Measurements from ENCODE around the gene KRTAP10-8.
"Not testable (repeated sequence)": the region's sequence is repeated elsewhere in the genome, so short reads cannot be mapped to it uniquely, and the experiment has no call there.

Gene KRTAP10-8

DNA sequence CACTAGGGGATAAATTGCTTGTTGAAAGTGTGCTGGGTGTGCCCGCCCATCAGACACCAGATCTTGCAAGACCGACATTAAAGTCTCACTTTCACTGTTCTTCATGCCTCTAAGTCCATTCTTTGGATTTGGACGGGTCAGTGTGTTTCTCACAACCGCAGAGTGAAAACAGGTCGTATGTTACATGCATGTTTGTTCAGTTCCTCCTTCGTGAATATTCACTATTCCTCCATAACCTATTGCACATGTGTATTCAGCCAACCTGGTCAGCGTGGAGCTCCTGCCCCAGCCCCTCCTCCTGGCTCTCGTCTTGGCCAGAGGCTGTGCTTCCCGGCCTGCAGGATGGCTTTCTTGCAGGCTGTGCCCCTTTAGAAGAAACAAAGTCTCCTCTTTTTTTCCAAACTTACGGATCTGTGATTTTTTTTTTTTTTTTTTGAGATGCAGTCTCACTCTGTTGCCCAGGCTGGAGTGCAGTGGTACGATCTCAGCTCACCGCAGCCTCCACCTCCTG lies 17.4 kb upstream of the KRTAP10-8 start:
- in situ Hi-C loops (cut with HindIII; ENCODE audit: low pct_ligation_motif_present, low pct_unique_long_range_greater_than_20kb, low sequenced_read_pairs): no loop called here
- no peak for DNase-seq

DNA sequence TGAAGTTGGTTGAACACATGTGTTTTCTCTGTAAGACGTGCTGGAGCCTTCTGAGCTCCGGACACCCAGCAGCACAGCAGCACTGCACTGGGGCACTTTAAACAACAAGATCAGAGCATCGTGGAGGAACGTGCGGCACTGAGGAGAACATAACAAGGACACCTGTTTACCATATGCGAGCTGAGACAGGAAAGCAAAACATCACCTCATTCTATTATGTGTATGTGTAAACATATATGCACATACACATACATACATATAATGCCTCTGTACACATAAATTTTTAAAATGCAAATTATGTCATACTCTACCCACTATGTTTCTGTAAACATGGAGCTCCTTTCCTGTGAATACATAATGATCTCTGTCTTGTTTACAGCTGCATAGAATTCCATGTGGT lies 16.4 kb upstream of the KRTAP10-8 start:
- in situ Hi-C loops (cut with HindIII; ENCODE audit: low pct_ligation_motif_present, low pct_unique_long_range_greater_than_20kb, low sequenced_read_pairs): no loop called here
- no peak for DNase-seq

DNA sequence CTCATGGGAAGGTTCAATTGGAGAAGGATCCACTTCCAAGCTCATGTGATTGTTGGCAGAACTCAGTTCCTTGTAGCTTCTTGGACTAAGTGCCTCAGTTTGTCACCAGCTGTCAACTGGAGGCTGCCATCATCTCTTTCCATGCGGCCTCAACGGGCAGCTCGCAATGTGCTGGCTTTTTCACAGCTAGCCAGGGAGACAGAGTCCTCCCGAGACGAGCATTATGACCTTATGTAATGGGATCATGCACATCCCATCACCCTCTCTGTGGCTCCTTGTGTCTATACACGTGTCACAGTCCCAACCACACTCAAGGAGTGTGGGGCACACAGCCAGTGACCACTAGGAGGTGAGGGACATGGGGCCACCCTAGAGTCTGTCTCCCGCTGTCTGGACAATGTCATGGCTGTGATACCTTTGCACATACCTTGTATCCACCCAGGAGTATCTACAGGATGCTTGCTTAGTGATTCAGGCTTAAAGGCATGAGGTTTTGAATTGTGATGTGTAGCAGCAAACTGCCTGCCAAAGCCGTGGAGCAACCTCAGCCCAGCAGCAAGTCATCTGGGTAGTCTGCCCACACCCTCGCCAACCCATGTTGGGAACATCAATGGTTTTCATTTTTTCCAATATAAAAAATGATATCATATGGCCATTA lies 15.7 kb upstream of the KRTAP10-8 start:
- in situ Hi-C loops (cut with HindIII; ENCODE audit: low pct_ligation_motif_present, low pct_unique_long_range_greater_than_20kb, low sequenced_read_pairs): no loop called here
- peak; percentile 21 for DNase-seq

DNA sequence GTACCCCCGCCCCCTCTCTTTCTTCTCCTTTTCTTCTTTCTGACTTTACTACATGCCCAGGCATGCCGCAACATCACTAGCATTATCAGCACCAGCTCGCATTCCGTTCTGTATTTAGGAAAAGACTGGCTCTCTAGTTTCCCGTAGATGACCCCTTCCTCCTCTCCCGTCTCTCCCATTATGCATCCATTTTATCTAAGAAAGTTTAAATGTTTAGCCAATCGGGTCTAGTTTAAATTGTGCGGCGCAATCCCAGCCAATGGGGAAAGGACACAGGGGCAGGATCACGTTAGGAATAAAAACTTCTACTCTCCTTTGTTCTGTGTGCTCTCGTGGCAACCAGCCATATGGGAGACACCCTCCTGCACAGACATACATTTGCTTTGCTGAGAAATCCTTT lies 13.8 kb upstream of the KRTAP10-8 start:
- in situ Hi-C loops (cut with HindIII; ENCODE audit: low pct_ligation_motif_present, low pct_unique_long_range_greater_than_20kb, low sequenced_read_pairs): no loop called here

DNA sequence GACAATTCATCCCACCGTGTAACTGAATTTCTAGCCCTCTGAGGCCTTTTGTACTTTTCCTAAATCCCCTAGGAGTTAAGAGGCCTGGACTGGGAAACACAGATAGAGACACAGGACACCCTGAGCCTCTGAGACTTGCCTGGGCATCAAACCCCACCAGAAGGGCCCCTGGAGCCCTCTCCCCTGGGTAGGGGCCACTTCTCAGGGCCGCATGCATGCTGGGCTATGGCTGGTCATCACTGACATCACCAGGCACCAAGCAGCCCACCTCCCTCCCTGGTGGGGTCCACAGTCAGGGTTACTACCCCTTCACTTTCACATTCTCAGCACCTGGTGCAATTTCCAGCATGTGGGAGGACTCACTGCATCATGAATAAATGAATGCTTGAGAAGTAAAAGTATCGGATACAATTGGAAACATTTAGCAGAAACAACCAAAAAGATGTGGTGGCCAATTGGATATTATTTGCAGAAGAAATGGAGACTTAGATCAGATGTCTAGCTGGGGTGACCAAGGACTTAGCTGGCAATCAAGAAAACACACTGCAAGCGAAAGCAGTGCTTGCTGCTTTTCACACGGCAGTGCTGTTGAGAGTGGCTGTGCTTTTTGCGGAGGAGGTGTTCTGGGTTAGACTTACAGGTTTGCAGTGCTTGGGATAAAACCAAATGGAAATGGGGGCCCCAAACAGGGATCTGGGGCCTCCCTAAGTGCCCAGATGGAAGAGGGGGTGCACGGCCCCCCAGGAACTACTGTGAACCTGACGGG lies 12.4 kb upstream of the KRTAP10-8 start:
- in situ Hi-C loops (cut with HindIII; ENCODE audit: low pct_ligation_motif_present, low pct_unique_long_range_greater_than_20kb, low sequenced_read_pairs): no loop called here
- DNase-seq: no peak

More for the DNA sequence above, 13.8 kb upstream of the KRTAP10-8 start:
- DNase-seq: no peak

DNA sequence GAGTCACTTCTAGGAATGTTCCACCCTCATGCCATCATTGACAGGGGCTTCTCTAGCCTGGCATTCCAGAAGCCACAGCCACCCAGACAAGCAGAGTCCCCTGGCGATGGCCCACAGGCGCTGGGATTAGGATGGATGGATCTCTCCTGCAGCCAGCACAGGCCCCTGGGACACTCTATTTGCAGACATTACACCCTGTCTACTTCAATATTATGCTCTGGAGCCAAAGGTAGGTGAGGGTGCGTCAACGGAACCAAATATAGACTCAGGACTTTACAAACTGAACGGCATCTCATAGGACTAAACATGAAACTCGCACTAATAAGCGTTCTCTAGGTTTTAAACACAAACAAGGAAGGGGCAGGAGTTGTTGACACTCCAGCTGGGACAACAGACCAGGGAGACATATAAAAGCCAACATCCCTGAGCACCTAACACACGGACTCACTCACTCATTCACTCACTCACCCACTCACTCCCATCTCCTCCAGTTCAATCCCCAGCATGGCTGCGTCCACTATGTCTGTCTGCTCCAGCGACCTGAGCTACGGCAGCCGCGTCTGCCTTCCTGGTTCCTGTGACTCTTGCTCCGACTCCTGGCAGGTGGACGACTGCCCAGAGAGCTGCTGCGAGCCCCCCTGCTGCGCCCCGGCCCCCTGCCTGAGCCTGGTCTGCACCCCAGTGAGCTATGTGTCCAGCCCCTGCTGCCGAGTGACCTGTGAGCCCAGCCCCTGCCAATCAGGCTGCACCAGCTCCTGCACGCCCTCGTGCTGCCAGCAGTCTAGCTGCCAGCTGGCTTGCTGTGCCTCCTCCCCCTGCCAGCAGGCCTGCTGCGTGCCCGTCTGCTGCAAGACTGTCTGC lies 11.5 kb upstream of the KRTAP10-8 start, which contains the start of gene KRTAP10-7:
KRTAP10-7 (plus strand) TSS at position 480 of the 861 bp plus-strand sequence; CDS start at position 505, 25 bp downstream.
- DNase-seq; in situ Hi-C loops (cut with HindIII; ENCODE audit: low pct_ligation_motif_present, low pct_unique_long_range_greater_than_20kb, low sequenced_read_pairs): not testable (repeated sequence)

DNA sequence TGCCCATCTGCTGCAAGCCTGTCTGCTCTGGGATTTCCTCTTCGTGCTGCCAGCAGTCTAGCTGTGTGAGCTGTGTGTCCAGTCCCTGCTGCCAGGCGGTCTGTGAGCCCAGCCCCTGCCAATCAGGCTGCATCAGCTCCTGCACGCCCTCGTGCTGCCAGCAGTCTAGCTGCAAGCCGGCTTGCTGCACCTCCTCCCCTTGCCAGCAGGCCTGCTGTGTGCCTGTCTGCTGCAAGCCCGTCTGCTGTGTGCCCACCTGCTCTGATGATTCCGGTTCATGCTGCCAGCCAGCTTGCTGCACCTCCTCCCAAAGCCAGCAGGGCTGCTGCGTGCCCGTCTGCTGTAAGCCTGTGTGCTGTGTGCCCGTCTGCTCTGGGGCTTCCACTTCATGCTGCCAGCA lies 10.8 kb upstream of the KRTAP10-8 start:
- in situ Hi-C loops (cut with HindIII; ENCODE audit: low pct_ligation_motif_present, low pct_unique_long_range_greater_than_20kb, low sequenced_read_pairs); DNase-seq: not testable (repeated sequence)

DNA sequence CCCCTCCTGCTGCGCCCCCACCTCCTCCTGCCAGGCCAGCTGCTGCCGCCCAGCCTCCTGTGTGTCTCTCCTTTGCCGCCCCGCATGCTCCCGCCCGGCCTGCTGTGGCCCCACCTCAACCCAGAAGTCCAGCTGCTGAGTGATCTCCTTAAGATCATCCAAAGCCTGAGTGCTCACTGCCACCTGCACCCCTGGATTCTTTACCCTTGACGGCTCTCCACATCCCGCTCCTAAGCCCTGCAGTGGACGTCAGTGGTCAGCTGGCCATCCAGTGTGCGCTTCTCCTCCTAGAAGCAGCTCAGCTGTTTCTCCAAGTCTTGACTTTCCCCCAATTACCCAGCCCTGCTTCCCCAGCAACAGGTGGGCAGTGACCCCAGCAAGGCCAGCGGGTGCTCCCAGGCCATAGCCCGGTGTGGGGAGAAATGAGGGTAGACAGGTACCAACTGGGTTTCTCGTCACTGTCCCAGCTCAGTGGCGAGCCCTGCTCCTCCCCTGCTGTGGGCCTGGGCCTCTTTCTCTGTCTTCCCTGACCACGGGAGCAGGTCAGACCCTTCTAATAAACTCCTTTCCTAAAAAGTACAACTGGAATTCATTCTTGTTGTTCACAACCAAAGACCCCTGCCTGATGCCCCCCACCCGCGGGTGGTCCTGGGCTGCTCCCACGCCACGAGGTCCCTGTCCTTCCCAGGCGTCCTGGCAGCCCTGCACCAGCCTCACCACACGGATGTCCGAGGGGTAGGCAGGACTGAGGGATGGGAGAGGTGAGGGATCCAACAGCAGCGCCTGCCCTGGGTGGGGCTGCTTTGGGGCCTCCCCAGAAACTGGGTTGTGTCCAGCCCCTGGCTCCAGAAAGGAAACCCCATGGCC lies 10.1 kb upstream of the KRTAP10-8 start:
- DNase-seq: no peak
- in situ Hi-C loops (cut with HindIII; ENCODE audit: low pct_ligation_motif_present, low pct_unique_long_range_greater_than_20kb, low sequenced_read_pairs): no loop called here

DNA sequence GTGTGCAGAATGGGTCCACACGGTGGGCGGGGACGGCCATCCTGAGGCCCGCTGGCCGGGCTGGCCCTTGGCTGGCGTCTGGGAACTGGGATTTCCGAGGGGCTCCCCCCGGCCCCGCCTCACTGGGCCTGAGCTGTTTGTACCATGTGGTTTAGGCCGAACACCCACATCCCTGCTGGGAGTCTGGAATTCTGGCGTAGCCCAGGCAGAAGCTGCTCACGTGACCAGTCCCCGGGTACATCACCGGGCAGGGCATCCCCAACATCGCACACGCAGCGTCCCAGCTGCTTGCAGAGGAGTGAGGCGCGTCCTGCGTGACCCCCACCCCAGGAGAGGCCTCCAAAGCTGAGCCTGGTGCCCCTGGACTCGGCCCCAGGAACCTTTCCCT lies 9.4 kb upstream of the KRTAP10-8 start:
- in situ Hi-C loops (cut with HindIII; ENCODE audit: low pct_ligation_motif_present, low pct_unique_long_range_greater_than_20kb, low sequenced_read_pairs): no loop called here
- DNase-seq: no peak

DNA sequence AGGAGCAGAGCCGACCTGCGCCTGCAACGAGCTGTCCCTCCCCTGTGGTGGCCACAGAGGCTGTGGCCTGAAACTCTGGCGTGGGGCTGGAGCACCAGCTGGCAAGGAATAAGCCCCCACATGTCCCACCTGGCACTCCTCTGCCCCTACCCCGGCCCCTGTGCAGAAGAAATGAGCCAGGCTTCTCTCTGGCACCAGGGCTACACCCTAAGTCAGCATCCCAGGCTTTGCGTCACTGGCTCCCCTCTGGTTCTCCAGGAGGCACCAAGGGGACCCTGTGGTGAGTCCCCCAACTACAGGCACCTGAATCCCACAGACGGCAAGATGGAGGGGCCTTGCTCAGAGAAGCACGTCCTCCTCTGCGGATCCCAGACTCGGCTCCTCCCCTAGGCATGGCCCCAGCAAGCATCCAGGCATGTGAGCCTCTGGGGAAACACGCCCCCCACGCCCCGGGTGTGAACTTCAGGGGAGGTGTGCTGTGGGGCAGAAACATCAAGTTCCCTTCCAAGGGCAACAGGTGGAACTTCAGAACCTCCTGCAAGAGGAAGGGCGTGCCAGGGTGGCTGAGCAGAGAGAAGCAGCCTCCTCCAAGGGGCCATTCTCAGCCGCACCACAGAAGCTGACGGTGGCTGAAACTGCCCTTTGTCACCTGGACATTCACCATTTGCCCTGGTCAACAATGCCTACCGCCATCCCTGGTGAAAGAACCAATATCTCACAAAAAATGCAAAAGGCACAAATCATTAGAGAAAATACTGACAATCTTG lies 8.6 kb upstream of the KRTAP10-8 start:
- in situ Hi-C loops (cut with HindIII; ENCODE audit: low pct_ligation_motif_present, low pct_unique_long_range_greater_than_20kb, low sequenced_read_pairs): no loop called here
- no peak for DNase-seq

DNA sequence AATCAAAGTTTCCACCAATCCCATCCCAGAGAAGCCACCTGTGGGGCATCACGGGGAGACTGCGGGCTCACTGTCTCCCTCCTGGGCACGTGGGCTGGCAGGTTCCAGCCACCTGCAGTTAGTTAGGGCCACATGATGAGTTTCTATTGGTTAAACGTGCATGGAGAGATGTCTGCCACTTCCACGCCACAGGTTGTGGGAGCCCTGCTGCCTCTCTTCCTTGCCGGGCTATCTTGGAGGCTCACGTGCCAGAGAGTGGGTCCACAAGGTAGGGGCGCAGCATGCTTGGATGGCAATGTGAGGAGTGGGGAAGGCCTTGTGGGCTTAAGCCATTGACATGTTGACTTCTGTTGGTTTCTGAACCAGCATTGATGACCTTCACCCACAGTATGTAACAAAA lies 8.0 kb upstream of the KRTAP10-8 start:
- in situ Hi-C loops (cut with HindIII; ENCODE audit: low pct_ligation_motif_present, low pct_unique_long_range_greater_than_20kb, low sequenced_read_pairs): no loop called here
- DNase-seq: no peak

DNA sequence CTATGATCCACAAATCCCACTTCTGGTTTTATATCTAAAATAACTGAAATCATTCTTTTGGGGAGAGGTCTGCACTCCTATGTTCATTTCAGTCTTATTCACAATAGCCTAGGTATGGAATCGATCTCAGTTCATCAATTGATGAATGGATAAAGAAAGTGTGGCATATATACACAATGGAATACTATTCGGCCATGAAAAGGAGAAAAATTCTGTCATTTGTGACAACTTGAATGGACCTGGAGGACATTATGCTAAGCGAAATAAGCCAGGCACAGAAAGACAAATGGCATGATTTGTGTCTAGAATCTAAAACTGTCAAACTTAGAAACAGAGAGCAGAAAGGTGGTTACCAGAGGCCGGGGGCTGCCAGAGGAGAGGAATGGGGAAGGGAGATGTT lies 5.4 kb upstream of the KRTAP10-8 start:
- no peak for DNase-seq
- in situ Hi-C loops (cut with HindIII; ENCODE audit: low pct_ligation_motif_present, low pct_unique_long_range_greater_than_20kb, low sequenced_read_pairs): no loop called here

DNA sequence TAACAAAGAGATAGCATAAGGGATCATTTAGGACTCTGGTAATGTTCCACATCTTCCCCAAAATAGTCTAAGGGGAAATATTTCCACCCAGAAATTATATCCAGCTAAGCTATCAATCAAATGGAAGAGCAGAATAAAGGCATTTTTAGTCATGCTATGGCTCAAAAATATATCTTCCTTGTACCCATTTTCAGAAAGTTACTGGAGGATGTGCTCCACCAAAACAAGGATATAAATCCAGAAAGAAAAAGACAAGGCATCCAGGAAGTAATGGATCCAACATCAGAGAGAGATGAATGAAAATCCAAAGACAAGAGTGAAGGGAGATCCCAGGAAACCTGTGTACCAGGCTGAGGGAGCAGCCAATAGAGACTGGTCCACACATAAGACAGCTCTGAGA lies 2.7 kb upstream of the KRTAP10-8 start:
- no peak for DNase-seq
- in situ Hi-C loops (cut with HindIII; ENCODE audit: low pct_ligation_motif_present, low pct_unique_long_range_greater_than_20kb, low sequenced_read_pairs): no loop called here

DNA sequence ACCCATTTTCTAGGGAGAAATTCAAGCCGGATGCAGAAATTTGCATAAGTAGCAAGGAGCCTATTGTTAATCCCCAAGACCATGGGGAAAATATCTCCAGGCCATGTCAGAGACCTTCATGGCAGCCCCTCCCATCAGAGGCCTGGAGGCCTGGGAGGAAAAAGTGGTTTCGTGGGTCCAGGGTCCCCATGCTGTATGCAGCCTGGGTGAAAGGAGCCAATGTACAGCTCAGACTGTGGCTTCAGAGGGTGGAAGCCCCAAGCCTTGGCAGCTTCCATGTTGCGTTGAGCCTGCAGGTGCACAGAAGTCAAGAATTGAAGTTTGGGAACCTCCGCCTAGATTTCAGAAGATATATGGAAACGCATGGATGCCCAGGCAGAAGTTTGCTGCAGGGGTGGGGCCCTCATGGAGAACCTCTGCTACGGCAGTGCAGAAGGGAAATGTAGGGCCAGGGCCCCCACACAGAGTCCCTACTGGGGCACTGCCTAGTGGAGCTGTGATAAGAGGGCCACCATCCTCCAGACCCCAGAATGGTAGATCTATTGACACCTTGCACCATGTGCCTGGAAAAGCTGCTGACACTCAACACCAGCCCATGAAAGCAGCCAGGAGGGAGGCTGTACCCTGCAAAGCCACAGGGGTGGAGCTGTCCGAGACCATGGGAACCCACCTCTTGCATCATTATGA lies 1.6 kb upstream of the KRTAP10-8 start:
- in situ Hi-C loops (cut with HindIII; ENCODE audit: low pct_ligation_motif_present, low pct_unique_long_range_greater_than_20kb, low sequenced_read_pairs); DNase-seq: not testable (repeated sequence)

DNA sequence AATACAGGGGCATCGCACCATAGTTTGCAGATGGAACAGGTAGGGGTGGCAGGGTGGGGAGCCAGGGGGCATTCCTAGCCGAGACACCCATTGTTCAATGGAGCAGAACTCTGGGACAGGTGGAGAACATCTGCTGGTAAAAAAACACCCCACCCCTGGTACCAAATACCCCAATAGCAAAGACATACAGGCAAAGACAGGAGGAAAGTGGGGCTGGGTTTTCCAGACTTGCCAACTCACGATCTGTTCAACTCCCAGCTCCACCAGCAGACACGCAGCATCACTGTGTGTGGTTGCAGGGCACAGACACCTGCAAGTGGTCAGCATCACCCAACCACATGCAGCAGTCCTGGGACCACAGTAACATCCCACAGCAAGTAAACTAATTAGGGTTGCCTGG lies 328 bp upstream of the KRTAP10-8 start:
- in situ Hi-C loops (cut with HindIII; ENCODE audit: low pct_ligation_motif_present, low pct_unique_long_range_greater_than_20kb, low sequenced_read_pairs): no loop called here
- no peak for DNase-seq

DNA sequence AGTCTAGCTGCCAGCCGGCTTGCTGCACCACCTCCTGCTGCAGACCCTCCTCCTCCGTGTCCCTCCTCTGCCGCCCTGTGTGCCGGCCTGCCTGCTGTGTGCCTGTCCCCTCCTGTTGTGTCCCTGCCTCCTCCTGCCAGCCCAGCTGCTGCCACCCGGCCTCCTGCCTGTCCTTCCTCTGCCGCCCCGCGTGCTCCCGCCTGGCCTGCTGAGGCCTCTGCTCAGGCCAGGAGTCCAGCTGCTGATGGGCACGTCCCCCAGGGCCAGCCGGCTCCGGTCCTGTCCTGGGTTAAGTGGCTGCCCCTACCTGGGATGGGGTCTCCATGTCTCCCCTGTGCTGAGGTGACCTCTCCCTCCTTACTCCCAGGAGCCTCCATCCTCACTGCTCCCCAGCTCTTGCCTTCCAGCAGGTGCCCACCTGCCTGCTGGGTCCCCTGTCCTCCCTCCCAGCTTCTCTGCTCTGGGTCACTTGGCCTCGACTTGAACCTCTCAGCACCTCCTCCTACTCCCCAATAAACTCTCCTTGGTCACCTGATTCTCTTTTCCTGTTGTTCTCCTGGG lies 870 bp downstream of the KRTAP10-8 start:
- in situ Hi-C loops (cut with HindIII; ENCODE audit: low pct_ligation_motif_present, low pct_unique_long_range_greater_than_20kb, low sequenced_read_pairs): no loop called here
- DNase-seq: no peak

Data from ACHN (cell line).